ENCODE results near the gene MMAA.
"Not testable (repeated sequence)": the region's sequence is repeated elsewhere in the genome, so short reads cannot be mapped to it uniquely, and the experiment has no call there.

Gene MMAA

GRCh38 chr4:145614233-145614610 is 5.0 kb upstream of the MMAA start:
- Histone ChIP-seq H3K9ac (ENCODE audit: low read depth, low read length) (no peak overlapping the region), H3K79me2 (ENCODE audit: insufficient read depth, low read length) (peaks cover 2% of the 10 kb centered on the region; the same call in 1 of the 2 replicates), H4K20me1 (ENCODE audit: insufficient read depth, low read length) (no peaks in the 10 kb centered on the region), H3K27ac (ENCODE audit: low read length) (no peak overlapping the region), H2AFZ (ENCODE audit: low read depth, low read length) (no peak overlapping the region), H3K9me3 (ENCODE audit: insufficient read depth, low read length, severe bottlenecking) (no peaks in the 10 kb centered on the region), H3K36me3 (ENCODE audit: insufficient read depth, low read length) (no peaks in the 10 kb centered on the region), H3K4me2 (ENCODE audit: insufficient read depth, low read length) (no peak overlapping the region), H3K4me3 (ENCODE audit: low read depth in 1 of 2, low read length in 2 of 2) (no peak overlapping the region), H3K4me1 (ENCODE audit: insufficient read depth, low read length) (peaks cover 11% of the 10 kb centered on the region), H3K27me3 (ENCODE audit: insufficient read depth, low read length, poor library complexity) (peaks cover 6% of the 10 kb centered on the region)
- TF ChIP-seq CTCF (IDR thresholded peaks at IDR 0.05; ENCODE audit: borderline replicate concordance, extremely low read depth, low read length, poor library complexity, severe bottlenecking) (no peak), EZH2 (IDR thresholded peaks at IDR 0.05; ENCODE audit: borderline replicate concordance, low read depth, low read length, severe bottlenecking) (no peak)
- ATAC-seq (ENCODE audit: insufficient read depth, low read depth) (no peak), DNase-seq (no peak)

GRCh38 chr4:145618210-145618931 is 814 bp upstream of the MMAA start:
- H3K4me2 ChIP-seq (ENCODE audit: insufficient read depth, low read length): peak overlapping the region; percentile 65
- peak overlapping the region; percentile 74 for H3K27ac ChIP-seq (ENCODE audit: low read length)
- no peaks in the 10 kb centered on the region for H4K20me1 ChIP-seq (ENCODE audit: insufficient read depth, low read length)
- H3K4me3 ChIP-seq (ENCODE audit: low read depth in 1 of 2, low read length in 2 of 2): peak overlapping the region; percentile 74 to 77; a peak in 3 of 4 replicates
- H2AFZ ChIP-seq (ENCODE audit: low read depth, low read length): peak overlapping the region; percentile 83
- peaks cover 3% of the 10 kb centered on the region for H3K9me3 ChIP-seq (ENCODE audit: insufficient read depth, low read length, severe bottlenecking)
- no peaks in the 10 kb centered on the region for H3K36me3 ChIP-seq (ENCODE audit: insufficient read depth, low read length)
- peaks cover 24% of the 10 kb centered on the region for H3K4me1 ChIP-seq (ENCODE audit: insufficient read depth, low read length)
- H3K79me2 ChIP-seq (ENCODE audit: insufficient read depth, low read length): peaks cover 15% of the 10 kb centered on the region; the same call in 1 of the 2 replicates
- TF ChIP-seq EZH2 (IDR thresholded peaks at IDR 0.05; ENCODE audit: borderline replicate concordance, low read depth, low read length, severe bottlenecking): no peak
- no peak for TF ChIP-seq CTCF (IDR thresholded peaks at IDR 0.05; ENCODE audit: borderline replicate concordance, extremely low read depth, low read length, poor library complexity, severe bottlenecking)
- H3K9ac ChIP-seq (ENCODE audit: low read depth, low read length): peak overlapping the region; percentile 71
- peak; percentile 5; the same call in 1 of the 3 replicates for ATAC-seq (ENCODE audit: insufficient read depth, low read depth)
- DNase-seq: no peak
- H3K27me3 ChIP-seq (ENCODE audit: insufficient read depth, low read length, poor library complexity): peaks cover 2% of the 10 kb centered on the region

GRCh38 chr4:145619639-145619996 is 433 bp downstream of the MMAA start:
- H3K36me3 ChIP-seq (ENCODE audit: insufficient read depth, low read length): no peaks in the 10 kb centered on the region
- peaks cover 15% of the 10 kb centered on the region; the same call in 1 of the 2 replicates for H3K79me2 ChIP-seq (ENCODE audit: insufficient read depth, low read length)
- no peaks in the 10 kb centered on the region for H4K20me1 ChIP-seq (ENCODE audit: insufficient read depth, low read length)
- peaks cover 24% of the 10 kb centered on the region for H3K4me1 ChIP-seq (ENCODE audit: insufficient read depth, low read length)
- H3K27ac ChIP-seq (ENCODE audit: low read length): peak overlapping the region; percentile 74
- no peaks in the 10 kb centered on the region for H3K27me3 ChIP-seq (ENCODE audit: insufficient read depth, low read length, poor library complexity)
- H3K9me3 ChIP-seq (ENCODE audit: insufficient read depth, low read length, severe bottlenecking): peaks cover 3% of the 10 kb centered on the region
- ATAC-seq (ENCODE audit: insufficient read depth, low read depth) (peak; percentile 43), DNase-seq (no peak)
- TF ChIP-seq EZH2 (IDR thresholded peaks at IDR 0.05; ENCODE audit: borderline replicate concordance, low read depth, low read length, severe bottlenecking) (no peak), CTCF (IDR thresholded peaks at IDR 0.05; ENCODE audit: borderline replicate concordance, extremely low read depth, low read length, poor library complexity, severe bottlenecking) (no peak)
- peak overlapping the region; percentile 83 for H2AFZ ChIP-seq (ENCODE audit: low read depth, low read length)
- peak overlapping the region; percentile 71 for H3K9ac ChIP-seq (ENCODE audit: low read depth, low read length)
- H3K4me3 ChIP-seq (ENCODE audit: low read depth in 1 of 2, low read length in 2 of 2): peak overlapping the region; percentile 74 to 77
- peak overlapping the region; percentile 65 for H3K4me2 ChIP-seq (ENCODE audit: insufficient read depth, low read length)

- H3K4me1 ChIP-seq (ENCODE audit: insufficient read depth, low read length): peaks cover 24% of the 10 kb centered on the region
- H3K27me3 ChIP-seq (ENCODE audit: insufficient read depth, low read length, poor library complexity); H3K9ac ChIP-seq (ENCODE audit: low read depth, low read length); H3K27ac ChIP-seq (ENCODE audit: low read length); H3K9me3 ChIP-seq (ENCODE audit: insufficient read depth, low read length, severe bottlenecking); H2AFZ ChIP-seq (ENCODE audit: low read depth, low read length); ATAC-seq (ENCODE audit: insufficient read depth, low read depth); H3K4me2 ChIP-seq (ENCODE audit: insufficient read depth, low read length); DNase-seq; H4K20me1 ChIP-seq (ENCODE audit: insufficient read depth, low read length); H3K4me3 ChIP-seq (ENCODE audit: low read depth in 1 of 2, low read length in 2 of 2); H3K36me3 ChIP-seq (ENCODE audit: insufficient read depth, low read length): not testable (repeated sequence)
- peaks cover 15% of the 10 kb centered on the region; the same call in 1 of the 2 replicates for H3K79me2 ChIP-seq (ENCODE audit: insufficient read depth, low read length)
Measured at GRCh38 chr4:145622067-145622466, 2.9 kb downstream of the MMAA start.

Data from DND-41 (cell line).